Right lobe of liver (tissue), 6 donors: ENCODE measurements around the gene ALAD. TPM values are rescaled to one million over a fixed set of nuclear protein-coding genes. Genes with fewer than 3 reads are reported as not detected.

ENCODE experiments used
- ATAC-seq, 4 donors: fragments of 200-7000 bp; cut with Tn5 transposase; one replicate each; pipeline ENCODE4 v1.9.1; 2020; ENCODE audit warnings: mild to moderate bottlenecking in 4 of 4, moderate library complexity in 4 of 4
- DNase-seq, 3 donors: peaks; one replicate each; pipeline ENCODE4 v3.0.0-alpha.2; 2020
- H3K27ac ChIP-seq, 3 donors: fragments of 200-600 bp; one replicate each; pipeline ENCODE4 v1.8.0; 2022
- H3K27me3 ChIP-seq, 2 donors: fragments of 200-600 bp; one replicate each; pipeline ENCODE4 v1.8.0; 2022
- H3K36me3 ChIP-seq, 4 donors: fragments of 200-600 bp; sonication (generic) in 1 of 4; one replicate each; pipeline versions ENCODE4 v1.5.1 to v1.8.0; 2017 to 2022; ENCODE audit warnings: control low read depth in 1 of 4
- H3K4me1 ChIP-seq, 4 donors: fragments of 200-600 bp; sonication (generic) in 1 of 4; one replicate each; pipeline versions ENCODE4 v1.5.1 to v1.8.0; 2017 to 2022; ENCODE audit warnings: control low read depth in 1 of 4
- H3K4me3 ChIP-seq, 3 donors: fragments of 200-600 bp; one replicate each; pipeline ENCODE4 v1.8.0; 2022
- H3K9me3 ChIP-seq, 4 donors: fragments of 200-600 bp; sonication (generic) in 1 of 4; one replicate each; pipeline versions ENCODE4 v1.5.1 to v1.8.0; 2017 to 2022; ENCODE audit warnings: control low read depth in 1 of 4
- POLR2A ChIP-seq: fragments of 450-650 bp; IDR thresholded peaks from one replicate; pipeline ENCODE4 v1.6.1; 2017; ENCODE audit warnings: antibody characterized with exemption, mild to moderate bottlenecking
- WGBS: methylation state at CpG from one replicate; pipeline ENCODE4 v1.1.6; 2018; ENCODE audit warnings: low coverage, low lambda C conversion rate; ENCODE audit not compliant: insufficient coverage; ENCODE audit errors: missing lambda C conversion rate; 5-methylcytosine and 5-hydroxymethylcytosine counted together
- intact Hi-C, 2 donors: fragments of 100-400 bp; cut with DNase I; formaldehyde crosslinking; loops; one replicate each; pipeline versions ENCODE4 v1.11.2 to v1.14.1; 2022
- total RNA-seq, 6 experiments: library from RNA; depleted of rRNA in 2 of 6; stranded (reverse); fragments of >200 nt in 2 of 6; fragmentation: NEBNext Ultra II Directional in 3 of 6; extraction: Animal tissue kit (Norgen Biotek cat#: 25700) in 3 of 6; gene quantifications; one replicate each; pipeline versions ENCODE4 v1.1.0 to v1.2.4, GENCODE V29; 2016 to 2023
- TF ChIP-seq, protein P1 (sequence below), 4 donors: fragments of 200-600 bp in 3 of 4; fragments of 450-650 bp in 1 of 4; IDR thresholded peaks; one replicate each; pipeline versions ENCODE4 v1.5.1 to v1.8.0; 2016 to 2022; ENCODE audit warnings: antibody characterized with exemption in 4 of 4, mild to moderate bottlenecking in 2 of 4
- donor health status: DM: no; HTN: yes; CAD: no.
- donor health status: DM: no; HTN: no; CAD: no.
- donor health status: DM: no; HTN: no; CAD: no.
- donor health status: DM: no; HTN: yes; CAD: no.
- donor health status: DM: no; HTN: yes; CAD: no.

The ALAD gene
- total RNA-seq, 6 experiments from 2014 or later: 35.3 to 140 (median 73.6) TPM

DNA sequence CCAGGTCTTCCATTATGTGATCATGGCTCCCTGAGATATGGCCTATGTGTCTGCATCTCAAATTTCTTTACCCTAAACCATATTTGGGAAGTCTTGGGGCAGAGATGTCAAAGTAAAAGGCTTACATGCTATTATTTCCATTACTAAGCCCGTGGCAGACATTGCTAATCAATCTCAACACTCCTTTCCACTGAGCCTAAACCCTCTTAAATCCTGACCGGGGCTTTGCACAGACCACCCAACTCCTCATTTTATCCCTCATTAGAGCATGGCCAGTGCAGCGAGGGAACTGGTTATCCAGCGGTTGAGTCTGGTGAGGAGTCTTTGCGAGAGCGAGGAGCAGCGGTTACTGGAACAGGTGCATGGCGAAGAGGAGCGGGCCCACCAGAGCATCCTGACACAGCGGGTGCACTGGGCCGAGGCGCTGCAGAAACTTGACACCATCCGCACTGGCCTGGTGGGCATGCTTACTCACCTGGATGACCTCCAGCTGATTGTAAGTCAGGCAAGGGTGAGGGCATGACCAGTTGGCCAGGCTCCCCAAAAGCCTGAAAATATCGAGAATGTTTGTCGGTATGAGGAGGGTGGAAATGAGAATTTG, 40.7 kb downstream of the ALAD start:
- TF ChIP-seq, protein P1, sequence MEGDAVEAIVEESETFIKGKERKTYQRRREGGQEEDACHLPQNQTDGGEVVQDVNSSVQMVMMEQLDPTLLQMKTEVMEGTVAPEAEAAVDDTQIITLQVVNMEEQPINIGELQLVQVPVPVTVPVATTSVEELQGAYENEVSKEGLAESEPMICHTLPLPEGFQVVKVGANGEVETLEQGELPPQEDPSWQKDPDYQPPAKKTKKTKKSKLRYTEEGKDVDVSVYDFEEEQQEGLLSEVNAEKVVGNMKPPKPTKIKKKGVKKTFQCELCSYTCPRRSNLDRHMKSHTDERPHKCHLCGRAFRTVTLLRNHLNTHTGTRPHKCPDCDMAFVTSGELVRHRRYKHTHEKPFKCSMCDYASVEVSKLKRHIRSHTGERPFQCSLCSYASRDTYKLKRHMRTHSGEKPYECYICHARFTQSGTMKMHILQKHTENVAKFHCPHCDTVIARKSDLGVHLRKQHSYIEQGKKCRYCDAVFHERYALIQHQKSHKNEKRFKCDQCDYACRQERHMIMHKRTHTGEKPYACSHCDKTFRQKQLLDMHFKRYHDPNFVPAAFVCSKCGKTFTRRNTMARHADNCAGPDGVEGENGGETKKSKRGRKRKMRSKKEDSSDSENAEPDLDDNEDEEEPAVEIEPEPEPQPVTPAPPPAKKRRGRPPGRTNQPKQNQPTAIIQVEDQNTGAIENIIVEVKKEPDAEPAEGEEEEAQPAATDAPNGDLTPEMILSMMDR (IDR thresholded peaks at IDR 0.05): no peak
- no peak for TF ChIP-seq POLR2A
- DNase-seq (no peak), ATAC-seq (no peak)
- Histone ChIP-seq H3K9me3 (no peaks in the 10 kb centered on the region), H3K27ac (no peak overlapping the region), H3K4me3 (no peak overlapping the region), H3K27me3 (no peaks in the 10 kb centered on the region), H3K4me1 (peaks cover 0 to 5% (median 0%) of the 10 kb centered on the region in 4 donors), H3K36me3 (no peaks in the 10 kb centered on the region)
- WGBS: 82% methylated on average over 4 of the region's 15 CpGs
- intact Hi-C loops: no loop called here

GRCh38 chr9:113359385-113359784, 41.7 kb downstream of the ALAD start:
- no peaks in the 10 kb centered on the region for H3K36me3 ChIP-seq

GRCh38 chr9:113356686-113357292, 44.3 kb downstream of the ALAD start:
- DNase-seq: no peak
- peaks cover 0 to 5% (median 0%) of the 10 kb centered on the region in 4 donors for H3K4me1 ChIP-seq
- WGBS: 82% methylated on average over 6 of the region's 7 CpGs
- no peak overlapping the region for H3K27ac ChIP-seq
- intact Hi-C loops: no loop called here
- no peaks in the 10 kb centered on the region for H3K9me3 ChIP-seq
- H3K36me3 ChIP-seq: no peaks in the 10 kb centered on the region
- no peak for TF ChIP-seq POLR2A
- TF ChIP-seq, protein P1 (IDR thresholded peaks at IDR 0.05): no peak
- ATAC-seq: no peak
- no peaks in the 10 kb centered on the region for H3K27me3 ChIP-seq
- H3K4me3 ChIP-seq: no peak overlapping the region

More at GRCh38 chr9:113359385-113359784, 41.7 kb downstream of the ALAD start:
- Histone ChIP-seq H3K4me3 (no peak overlapping the region), H3K4me1 (peaks cover 0 to 5% (median 0%) of the 10 kb centered on the region in 4 donors), H3K27me3 (no peaks in the 10 kb centered on the region), H3K27ac (no peak overlapping the region), H3K9me3 (no peaks in the 10 kb centered on the region)
- peak; percentile 67 to 92 (median 70) for ATAC-seq
- WGBS: 33% methylated on average over 1 of the region's 1 CpG
- TF ChIP-seq, protein P1 (IDR thresholded peaks at IDR 0.05): no peak
- TF ChIP-seq POLR2A: no peak
- intact Hi-C loops: no loop called here
- peak in 1 of 3 donors; percentile 74 for DNase-seq

DNA sequence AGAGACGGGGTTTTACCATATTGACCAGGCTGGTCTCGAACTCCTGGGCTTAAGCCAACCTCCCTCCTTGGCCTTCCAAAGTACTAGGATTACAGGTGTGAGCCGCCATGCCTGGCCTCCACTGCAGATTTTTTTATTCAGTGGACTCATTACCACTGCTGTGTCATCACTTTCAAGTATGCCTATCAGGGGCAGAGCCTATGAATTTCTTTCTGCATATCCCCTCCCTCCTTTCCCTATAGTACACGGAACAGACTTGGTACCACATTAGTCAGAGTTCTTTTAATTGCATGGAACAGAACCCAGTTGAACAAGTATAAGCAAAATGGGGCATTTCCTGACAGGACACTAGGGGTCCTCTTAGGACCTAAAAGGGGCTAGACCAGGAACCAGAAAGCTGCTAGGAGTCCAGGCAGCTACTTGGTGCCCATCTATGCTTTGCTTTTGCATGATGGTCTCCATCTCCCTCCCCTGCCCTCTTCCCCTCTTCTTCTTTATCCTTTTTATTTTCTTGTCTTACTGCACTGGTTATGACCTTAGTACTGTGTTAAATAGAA, 46.0 kb downstream of the ALAD start:
- 83% methylated on average over 4 of the region's 4 CpGs for WGBS
- Histone ChIP-seq H3K4me3 (no peak overlapping the region), H3K27ac (no peak overlapping the region), H3K27me3 (no peaks in the 10 kb centered on the region), H3K4me1 (peaks cover 0 to 5% (median 0%) of the 10 kb centered on the region in 4 donors), H3K36me3 (no peaks in the 10 kb centered on the region), H3K9me3 (no peaks in the 10 kb centered on the region)
- DNase-seq (no peak), ATAC-seq (peak; percentile 59 to 87 (median 72))
- intact Hi-C loops: no loop called here
- no peak for TF ChIP-seq POLR2A
- TF ChIP-seq, protein P1 (IDR thresholded peaks at IDR 0.05): peak; percentile 10 to 39 (median 34)
